ENCODE results near the gene KCNH5. TPM values are rescaled to one million over a fixed set of nuclear protein-coding genes. Genes with fewer than 3 reads are reported as not detected.

Gene KCNH5
- total and polyA plus RNA-seq, 2 of the 13 experiments (the other 11 are each of a cell fraction or from before 2014, with no cell fraction given), result not detected

- TF ChIP-seq ARID5B (CRISPR knock-in tag; IDR thresholded peaks at IDR 0.05) (peak; percentile 57), GABPB1 (CRISPR knock-in tag; IDR thresholded peaks at IDR 0.05) (no peak), ZNF382 (CRISPR knock-in tag; IDR thresholded peaks at IDR 0.05; ENCODE audit: borderline replicate concordance) (no peak), ZNF678 (CRISPR knock-in tag; IDR thresholded peaks at IDR 0.05) (no peak), ARNTL (CRISPR knock-in tag; IDR thresholded peaks at IDR 0.05) (no peak), ISX (CRISPR knock-in tag; conservative IDR thresholded peaks at IDR 0.05) (no peak), ZNF720 (CRISPR knock-in tag; IDR thresholded peaks at IDR 0.05) (no peak), ZFP41 (CRISPR knock-in tag; IDR thresholded peaks at IDR 0.05; ENCODE audit: borderline replicate concordance) (no peak), SP4 (CRISPR knock-in tag; IDR thresholded peaks at IDR 0.05) (no peak), PCBP1 (IDR thresholded peaks at IDR 0.05; ENCODE audit: borderline replicate concordance, low read depth, low read length) (no peak), MYPOP (CRISPR knock-in tag; IDR thresholded peaks at IDR 0.05) (no peak), TARDBP (CRISPR knock-in tag; IDR thresholded peaks at IDR 0.05) (no peak), FOXA1 (IDR thresholded peaks at IDR 0.05) (peak; percentile 68), FOXA1 (CRISPR knock-in tag; IDR thresholded peaks at IDR 0.05) (0 out of 2 replicates have a peak, but pooled peaks have one; percentile 21), TBX3 (IDR thresholded peaks at IDR 0.05; ENCODE audit: borderline replicate concordance) (peak; percentile 56; the same call in 1 of the 2 replicates), RARA (CRISPR knock-in tag; IDR thresholded peaks at IDR 0.05) (0 out of 2 replicates have a peak, but pooled peaks have one; percentile 31), ZSCAN22 (CRISPR knock-in tag; IDR thresholded peaks at IDR 0.05) (no peak), ZNF564 (CRISPR knock-in tag; IDR thresholded peaks at IDR 0.05) (no peak), SOX6 (IDR thresholded peaks at IDR 0.05) (no peak), SOX6 (CRISPR knock-in tag; IDR thresholded peaks at IDR 0.05) (no peak), SOX5 (CRISPR knock-in tag; IDR thresholded peaks at IDR 0.05; ENCODE audit: borderline replicate concordance) (peak; percentile 17; the same call in 1 of the 2 replicates), AHDC1 (CRISPR knock-in tag; IDR thresholded peaks at IDR 0.05; ENCODE audit: borderline replicate concordance) (peak; percentile 30; the same call in 1 of the 2 replicates), REXO4 (CRISPR knock-in tag; IDR thresholded peaks at IDR 0.05; ENCODE audit: borderline replicate concordance) (no peak)
These were observed 244.7 kb downstream of the KCNH5 start (continued) for GRCh38 chr14:62800577-62800976.
